K562 (cell line): ENCODE results near the gene MTARC2. TPM values are rescaled to one million over a fixed set of nuclear protein-coding genes. Genes with fewer than 3 reads are reported as not detected.

ENCODE experiments used
- ATAC-seq: fragments of 200-7000 bp; cut with Tn5 transposase; 3 replicates; pipeline ENCODE4 v1.9.1; 2020; ENCODE audit warnings: moderate library complexity
- BruUV-seq: library from RNA; stranded (reverse); fragments of 400-500 nt; replicated peaks from 2 replicates; lab custom pipeline; 2021; lab: Mats Ljungman, UMichigan
- CTCF ChIA-PET: fragments of 300-600 bp; formaldehyde crosslinking; extraction: SDS; loops from one replicate; lab custom pipeline; 2021; ENCODE audit warnings: low intra/inter-chr PET ratio; lab: Yijun Ruan, JAX
- POLR2A ChIA-PET: fragments of 300-600, 350-650 bp; sonication (Branson Sonifier 250); formaldehyde crosslinking; extraction: SDS; loops from one replicate; lab custom pipeline; 2021; ENCODE audit warnings: antibody characterized with exemption, inconsistent platforms; lab: Yijun Ruan, JAX
- DNase-seq, 4 experiments: peaks; one replicate each; pipeline versions ENCODE4 v3.0.0 to v3.0.0-alpha.2; 2011 to 2018; ENCODE audit warnings: low spot score in 3 of 4, mixed read lengths in 3 of 4; ENCODE audit errors: extremely low read depth in 1 of 4
- FAIRE-seq: peaks from 2 replicates; lab custom pipeline; 2011; peaks lifted over from hg19 to GRCh38; lab: Jason Lieb, UNC
- H2AFZ ChIP-seq: 2 replicates; pipeline ENCODE4 v1.6.0; 2011; ENCODE audit warnings: low read depth, low read length, control low read depth, inconsistent platforms
- H3K27ac ChIP-seq: fragments of 200-600 bp; 3 replicates; pipeline ENCODE4 v1.8.0; 2011; ENCODE audit warnings: low read depth, mild to moderate bottlenecking, control low read depth, inconsistent platforms, low read length, moderate library complexity, mixed read lengths; ENCODE audit errors: extremely low read depth
- H3K27me3 ChIP-seq, 2 experiments: fragments of 300-600 bp in 1 of 2; 2 replicates in 1 of 2; 3 replicates in 1 of 2; pipeline versions ENCODE4 v1.6.0 to v1.8.0; 2011; ENCODE audit warnings: inconsistent platforms in 2 of 2, low read length in 2 of 2, mild to moderate bottlenecking in 1 of 2, mixed read lengths in 1 of 2, moderate library complexity in 1 of 2; ENCODE audit not compliant: control insufficient read depth in 2 of 2, insufficient read depth in 2 of 2
- H3K36me3 ChIP-seq: fragments of 300-600 bp; 3 replicates; pipeline ENCODE4 v1.8.0; 2011; ENCODE audit warnings: mild to moderate bottlenecking, low read length, inconsistent platforms; ENCODE audit not compliant: control insufficient read depth, insufficient read depth
- H3K4me1 ChIP-seq, 2 experiments: fragments of 200-600 bp in 1 of 2; replicated peaks in 1 of 2; 2 replicates in 1 of 2; 3 replicates in 1 of 2; pipeline versions ENCODE4 v1.5.1 to v1.8.0; 2011; ENCODE audit warnings: inconsistent platforms in 2 of 2, low read length in 2 of 2, mild to moderate bottlenecking in 1 of 2, mixed read lengths in 1 of 2, moderate library complexity in 1 of 2; ENCODE audit not compliant: control insufficient read depth in 2 of 2, insufficient read depth in 2 of 2
- H3K4me2 ChIP-seq: 2 replicates; pipeline ENCODE4 v1.6.1; 2011; ENCODE audit warnings: low read length, control low read depth, inconsistent platforms, mixed read lengths; ENCODE audit not compliant: insufficient read depth
- H3K4me3 ChIP-seq: fragments of 200-600 bp; sonication (generic), shearing (Covaris generic); 2 replicates; pipeline ENCODE4 v1.5.1; 2016; ENCODE audit warnings: control low read depth, inconsistent platforms
- H3K79me2 ChIP-seq: fragments of 200-600 bp; 3 replicates; pipeline ENCODE4 v1.8.0; 2011; ENCODE audit warnings: low read length, inconsistent platforms; ENCODE audit not compliant: control insufficient read depth, insufficient read depth
- H3K9ac ChIP-seq, 2 experiments: 2 replicates each; pipeline versions ENCODE4 v1.6.0 to v1.6.1; 2011; ENCODE audit warnings: low read depth in 2 of 2, low read length in 2 of 2, control low read depth in 1 of 2, inconsistent platforms in 1 of 2, mild to moderate bottlenecking in 1 of 2, mixed read lengths in 1 of 2; ENCODE audit not compliant: insufficient read depth in 1 of 2
- H3K9me1 ChIP-seq: one replicate; pipeline ENCODE4 v1.6.0; 2011; ENCODE audit warnings: inconsistent platforms, mild to moderate bottlenecking, low read length, moderate library complexity; ENCODE audit not compliant: control insufficient read depth, insufficient read depth
- H3K9me3 ChIP-seq: replicated peaks from 2 replicates; pipeline ENCODE4 v1.5.1; 2011; ENCODE audit warnings: low read depth, low read length, inconsistent platforms; ENCODE audit not compliant: control insufficient read depth, insufficient read depth
- H4K20me1 ChIP-seq: replicated peaks from 2 replicates; pipeline ENCODE4 v1.6.1; 2011; ENCODE audit warnings: low read length, inconsistent platforms, mixed read lengths; ENCODE audit not compliant: control insufficient read depth, insufficient read depth
- ATF3 ChIP-seq, 2 experiments: fragments of 450-650 bp in 1 of 2; sonication (generic) in 1 of 2; formaldehyde crosslinking in 1 of 2; IDR thresholded peaks in 1 of 2; conservative IDR thresholded peaks in 1 of 2; 2 replicates each; pipeline versions ENCODE4 v1.6.1 to v1.8.1; 2016 to 2023; ENCODE audit warnings: mild to moderate bottlenecking in 2 of 2, moderate library complexity in 2 of 2, inconsistent platforms in 1 of 2, missing genetic modification reagents in 1 of 2
- CBX2 ChIP-seq: fragments of 200-600 bp; sonication (generic); IDR thresholded peaks from one replicate; pipeline ENCODE4 v1.6.1; 2012; ENCODE audit warnings: mild to moderate bottlenecking, low read length, inconsistent platforms; ENCODE audit not compliant: insufficient read depth, poor library complexity, severe bottlenecking
- FOXA1 ChIP-seq: fragments of 450-650 bp; IDR thresholded peaks from 2 replicates; pipeline ENCODE4 v1.6.1; 2016; ENCODE audit warnings: mild to moderate bottlenecking, borderline replicate concordance
- FOXJ2 ChIP-seq: fragments of 200-800 bp; sonication (Bioruptor generic); IDR thresholded peaks from 2 replicates; pipeline ENCODE4 v1.6.1; 2016; ENCODE audit warnings: missing genetic modification characterization, missing compliant biosample characterization
- MAFG ChIP-seq: fragments of 450-650 bp; conservative IDR thresholded peaks from 2 replicates; pipeline ENCODE4 v1.6.1; 2016; ENCODE audit warnings: missing genetic modification characterization, missing compliant biosample characterization
- MGA ChIP-seq: fragments of 450-650 bp; IDR thresholded peaks from 2 replicates; pipeline ENCODE4 v1.6.1; 2016; ENCODE audit warnings: mild to moderate bottlenecking, moderate library complexity
- OTX1 ChIP-seq: fragments of 450-650 bp; formaldehyde crosslinking; IDR thresholded peaks from 2 replicates; pipeline ENCODE4 v1.4.0; 2022; ENCODE audit warnings: mild to moderate bottlenecking
- SMARCA4 ChIP-seq: fragments of 450-650 bp; IDR thresholded peaks from 2 replicates; pipeline ENCODE4 v1.6.1; 2016
- ZNF134 ChIP-seq: fragments of 250-450 bp; sonication (Bioruptor Pico); conservative IDR thresholded peaks from 2 replicates; pipeline ENCODE4 v1.4.0; 2020
- ZNF239 ChIP-seq: fragments of 250-450 bp; sonication (Bioruptor Pico); IDR thresholded peaks from 2 replicates; pipeline ENCODE4 v1.4.0; 2020; ENCODE audit warnings: mild to moderate bottlenecking
- WGBS: fragments of 100-300 bp; shearing (Covaris generic); methylation state at CpG from one replicate; pipeline ENCODE4 v1.1.6; 2016; ENCODE audit warnings: low coverage, mixed read lengths; ENCODE audit not compliant: insufficient coverage; ENCODE audit errors: missing lambda C conversion rate; 5-methylcytosine and 5-hydroxymethylcytosine counted together
- in situ Hi-C: fragments of 300-500 bp; cut with MboI; formaldehyde crosslinking; loops from 4 replicates; pipeline ENCODE4 v1.15.0; 2018; ENCODE audit warnings: inconsistent platforms, mixed read lengths
- intact Hi-C: fragments of 100-400 bp; cut with micrococcal nuclease; formaldehyde crosslinking; loops from 2 replicates; pipeline ENCODE4 v1.14.2; 2022
- polyA plus RNA-seq, 8 experiments: library from polyadenylated mRNA; depleted of rRNA in 4 of 8; stranded (reverse) in 5 of 8; unstranded in 3 of 8; fragments of >200 nt; fragmentation: Nextera tagmentation in 2 of 8; fragmentation: Illumina TruSeq in 1 of 8; extraction: Ambion mirVana in 2 of 8; extraction: Trizol in 1 of 8; gene quantifications; 2 replicates each; pipeline versions ENCODE4 v1.2.1 to v1.2.3, GENCODE V29; 2011 to 2014; ENCODE audit warnings: inconsistent platforms in 1 of 8, missing spikeins in 1 of 8
- total RNA-seq, 7 experiments: library from RNA; depleted of rRNA in 6 of 7; stranded (reverse); fragments of >200 nt in 6 of 7; fragmentation: Illumina TruSeq in 2 of 7; extraction: Trizol in 2 of 7; gene quantifications; 2 replicates each; pipeline versions ENCODE4 v1.2.1 to v1.2.3, GENCODE V29; 2011 to 2021; ENCODE audit warnings: low replicate concordance in 1 of 7

Gene MTARC2
- total and polyA plus RNA-seq, 9 of the 15 experiments (the other 6 are each of a cell fraction or from before 2014, with no cell fraction given), result 0.03 to 0.35 TPM; not detected in 7

- POLR2A ChIA-PET, result no interaction called here
- no peaks in the 10 kb centered on the region for H3K9me1 ChIP-seq
- ATAC-seq (no peak), FAIRE-seq (no peak), DNase-seq (no peak)
- in situ Hi-C loops, result no loop called here
- no peak overlapping the region for H3K9ac ChIP-seq
- H4K20me1 ChIP-seq, result 0 out of 2 replicates have a peak, but pooled peaks cover 2% of the 10 kb centered on the region
- no peak overlapping the region for H3K27ac ChIP-seq
- 1% methylated on average over 6 of the region's 6 CpGs for WGBS
- no peaks in the 10 kb centered on the region for H3K36me3 ChIP-seq
- no peaks in the 10 kb centered on the region for H3K79me2 ChIP-seq
- intact Hi-C loops, result no loop called here
- CTCF ChIA-PET, result no interaction called here
- BruUV-seq, result no TSS peak
- H3K4me1 ChIP-seq, result peaks cover 2 to 4% of the 10 kb centered on the region in 2 experiments; a peak in 3 of 5 replicates
- peaks cover 2 to 20% of the 10 kb centered on the region in 2 experiments; a peak in 3 of 5 replicates for H3K27me3 ChIP-seq
- no peak overlapping the region for H2AFZ ChIP-seq
- H3K4me2 ChIP-seq, result no peak overlapping the region
- H3K4me3 ChIP-seq, result no peak overlapping the region
- no peaks in the 10 kb centered on the region for H3K9me3 ChIP-seq
- no peak for TF ChIP-seq FOXA1
- no peak for TF ChIP-seq CBX2
- TF ChIP-seq SMARCA4, result no peak
- no peak for TF ChIP-seq MGA
- TF ChIP-seq MAFG (tag), result no peak
- no peak for TF ChIP-seq FOXJ2 (tag)
- TF ChIP-seq ATF3 (IDR thresholded peaks at IDR 0.05), result no peak
- no peak for TF ChIP-seq ATF3 (CRISPR knock-in tag; conservative IDR thresholded peaks at IDR 0.05)
- no peak for TF ChIP-seq ZNF134 (CRISPR knock-in tag)
- TF ChIP-seq ZNF239, result no peak
- TF ChIP-seq OTX1, result no peak
Observed at GRCh38 chr1:220807726-220808125, 59.6 kb downstream of the MTARC2 start.
